GM12892 (cell line): Measurements from ENCODE around the gene PDE10A.

Source experiments
- DNase-seq: peaks from one replicate; pipeline ENCODE4 v3.0.0; 2011; ENCODE audit not compliant: insufficient read length
- FAIRE-seq: peaks from 2 replicates; lab custom pipeline; 2011; peaks lifted over from hg19 to GRCh38; lab: Jason Lieb, UNC
- POLR2A ChIP-seq: IDR thresholded peaks from 2 replicates; pipeline ENCODE4 v1.6.1; 2011; ENCODE audit warnings: low read depth, low read length, control low read depth
- POLR2AphosphoS5 ChIP-seq: IDR thresholded peaks from 2 replicates; pipeline ENCODE4 v1.6.1; 2011; ENCODE audit warnings: low read depth, low read length, control low read depth
- TAF1 ChIP-seq: IDR thresholded peaks from 2 replicates; pipeline ENCODE4 v1.6.1; 2011; ENCODE audit warnings: low read depth, mild to moderate bottlenecking, control low read depth, low read length, borderline replicate concordance

Gene PDE10A

DNA sequence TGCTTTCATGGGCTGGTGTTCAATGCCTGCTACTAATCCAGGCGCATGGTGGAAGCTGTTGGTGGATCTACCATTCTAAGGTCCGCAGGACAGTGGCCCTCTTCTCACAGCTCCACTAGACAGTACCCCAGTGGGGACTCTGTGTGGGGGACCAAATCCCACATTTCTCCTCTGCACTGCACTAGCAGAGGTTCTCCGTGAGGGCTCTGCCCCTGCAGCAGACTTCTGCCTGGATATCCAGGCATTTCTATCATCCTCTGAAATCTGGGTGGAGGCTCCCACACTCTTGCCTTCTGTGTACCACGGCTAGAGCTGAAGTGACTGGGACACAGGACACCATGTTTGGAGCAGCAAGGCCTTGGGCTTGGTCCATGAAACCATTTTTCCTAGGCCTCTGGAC lies 219.6 kb downstream of the PDE10A start:
- no peak for TF ChIP-seq POLR2AphosphoS5
- TF ChIP-seq POLR2A, result no peak
- no peak for TF ChIP-seq TAF1
- no peak for FAIRE-seq
- DNase-seq, result no peak

DNA sequence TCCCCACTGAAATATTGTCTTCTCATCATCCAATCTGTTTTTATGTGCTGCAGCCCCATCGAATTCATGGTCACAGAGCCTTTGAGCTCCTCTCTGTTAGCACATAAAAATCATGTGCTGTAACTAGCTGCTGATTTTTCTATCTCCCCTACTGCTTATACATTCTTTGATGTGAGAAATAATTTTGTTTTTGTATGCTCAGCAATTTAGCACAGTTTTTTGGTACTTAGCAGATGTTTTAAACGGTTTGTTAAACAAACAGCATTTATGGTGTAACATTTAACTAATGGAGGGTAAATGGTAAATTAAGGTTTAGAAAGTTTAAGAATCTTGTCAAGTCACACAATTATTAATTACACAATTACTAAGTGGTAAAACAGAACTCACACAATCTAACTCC lies 221.9 kb downstream of the PDE10A start:
- FAIRE-seq, result no peak
- no peak for DNase-seq
- TF ChIP-seq POLR2AphosphoS5 (no peak), TAF1 (no peak)

DNA sequence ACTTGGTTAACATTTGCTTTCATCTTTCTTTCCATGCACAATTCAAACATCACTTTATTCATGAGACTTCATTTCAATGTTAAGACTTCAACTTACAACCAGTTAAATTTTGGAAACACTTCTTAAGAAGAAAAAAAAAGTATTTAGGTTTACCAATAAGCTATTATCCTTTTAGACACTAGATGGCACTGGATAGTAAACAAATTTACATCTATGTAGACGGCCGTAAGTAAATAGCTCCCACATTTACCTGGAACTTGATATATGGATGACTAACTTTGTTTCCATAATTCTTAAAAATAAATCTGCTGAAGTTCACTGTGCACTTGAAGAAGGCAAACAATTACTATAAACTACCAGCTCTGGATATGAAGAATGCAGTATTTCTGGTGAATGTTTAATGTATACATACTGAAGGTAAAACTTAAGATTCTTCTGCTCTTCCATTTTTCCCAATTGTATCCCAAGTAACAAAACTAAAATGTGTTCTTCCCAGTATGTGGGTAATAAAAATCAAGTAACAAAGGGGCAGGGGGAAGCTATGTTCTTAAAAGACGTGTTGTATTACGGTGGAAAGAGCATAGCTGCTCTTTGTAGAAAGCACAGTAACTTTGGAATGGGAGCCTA lies 223.0 kb downstream of the PDE10A start:
- TF ChIP-seq POLR2A (no peak), TAF1 (no peak)
- peak; percentile 57 for FAIRE-seq
- DNase-seq, result no peak

DNA sequence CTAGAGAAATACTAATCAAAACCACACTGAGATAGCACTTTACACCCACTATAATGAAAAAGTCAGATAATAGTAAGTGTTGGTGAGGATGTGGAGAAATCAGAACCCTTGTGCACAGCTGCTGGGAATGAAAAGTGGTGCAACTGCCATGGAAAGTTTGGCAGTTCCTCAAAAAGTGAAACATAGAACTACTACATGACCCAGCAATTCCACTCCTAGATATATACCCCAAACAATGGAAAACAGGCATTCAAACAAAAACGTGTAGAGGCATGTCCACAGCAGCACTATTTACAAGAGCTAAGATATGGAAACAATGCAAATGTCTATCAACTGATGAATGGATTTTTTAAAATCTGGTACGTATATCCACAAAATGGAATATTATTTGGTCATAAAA lies 236.1 kb downstream of the PDE10A start:
- TF ChIP-seq TAF1 (no peak), POLR2A (no peak), POLR2AphosphoS5 (no peak)
- DNase-seq (no peak), FAIRE-seq (no peak)

DNA sequence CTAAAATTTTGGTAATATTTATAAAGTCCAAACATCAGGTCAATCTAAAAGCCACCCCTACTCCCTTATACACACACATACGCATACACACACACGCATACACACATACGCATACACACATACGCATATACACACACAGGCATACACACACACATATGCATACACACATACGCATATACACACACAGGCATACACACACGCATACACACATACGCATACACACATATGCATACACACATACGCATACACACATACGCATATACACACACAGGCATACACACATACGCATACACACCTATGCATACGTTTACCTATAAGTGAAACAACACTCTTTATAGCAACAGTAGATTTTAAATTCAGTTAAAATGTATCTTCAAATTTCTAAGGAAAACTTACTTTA lies 240.8 kb downstream of the PDE10A start:
- TF ChIP-seq TAF1, result no peak
- TF ChIP-seq POLR2AphosphoS5, result no peak
- no peak for TF ChIP-seq POLR2A
- no peak for DNase-seq
- FAIRE-seq, result peak; percentile 36

DNA sequence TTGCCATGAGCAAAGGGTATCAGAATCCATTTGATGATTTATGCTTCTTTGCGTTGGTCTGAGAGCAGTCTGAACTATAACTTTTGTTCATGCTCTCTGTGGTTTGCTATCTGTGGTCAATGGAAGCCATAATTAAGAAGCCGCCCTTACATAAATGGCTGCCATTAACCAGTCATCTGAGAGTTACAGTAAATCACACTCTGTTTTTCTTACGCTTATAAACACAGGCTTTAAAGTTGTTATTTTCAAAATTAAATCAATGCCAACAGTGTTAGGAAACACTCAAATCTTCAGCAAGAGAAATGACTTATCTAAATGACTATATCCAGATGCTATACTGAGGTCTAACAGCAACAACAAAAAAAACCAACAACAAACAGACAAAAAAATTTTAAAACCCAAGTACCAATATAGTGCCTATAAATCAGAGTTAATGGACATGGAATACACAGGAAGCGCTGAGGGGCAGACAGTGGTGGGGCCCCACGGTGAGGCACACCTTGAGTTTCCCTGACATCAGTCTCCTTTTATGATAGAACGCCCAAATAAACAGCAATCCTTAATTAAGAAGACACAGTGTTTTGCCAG lies 245.7 kb downstream of the PDE10A start:
- TF ChIP-seq POLR2AphosphoS5, result no peak
- TF ChIP-seq TAF1, result no peak
- TF ChIP-seq POLR2A, result no peak
- no peak for DNase-seq
- FAIRE-seq, result no peak

DNA sequence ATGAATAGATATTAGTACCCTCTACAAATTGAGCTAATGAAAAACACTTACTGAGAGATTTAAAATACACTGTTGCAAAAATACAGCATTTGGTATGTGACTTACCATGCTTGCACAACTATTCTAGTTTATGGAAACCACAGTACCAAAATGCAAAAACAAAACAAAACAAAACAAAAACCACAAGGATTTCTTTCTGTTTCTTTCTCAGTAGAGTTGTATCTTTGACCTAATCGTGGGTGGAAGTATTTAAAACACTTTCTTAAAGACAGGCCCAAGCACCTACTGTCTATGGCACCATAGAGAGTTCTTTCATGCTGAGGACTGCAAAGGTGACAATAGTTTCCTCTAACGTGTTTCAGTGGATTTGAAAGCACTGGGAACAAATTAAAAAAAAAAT lies 258.3 kb downstream of the PDE10A start:
- TF ChIP-seq TAF1, result no peak
- no peak for TF ChIP-seq POLR2A
- no peak for TF ChIP-seq POLR2AphosphoS5
- DNase-seq (no peak), FAIRE-seq (no peak)

DNA sequence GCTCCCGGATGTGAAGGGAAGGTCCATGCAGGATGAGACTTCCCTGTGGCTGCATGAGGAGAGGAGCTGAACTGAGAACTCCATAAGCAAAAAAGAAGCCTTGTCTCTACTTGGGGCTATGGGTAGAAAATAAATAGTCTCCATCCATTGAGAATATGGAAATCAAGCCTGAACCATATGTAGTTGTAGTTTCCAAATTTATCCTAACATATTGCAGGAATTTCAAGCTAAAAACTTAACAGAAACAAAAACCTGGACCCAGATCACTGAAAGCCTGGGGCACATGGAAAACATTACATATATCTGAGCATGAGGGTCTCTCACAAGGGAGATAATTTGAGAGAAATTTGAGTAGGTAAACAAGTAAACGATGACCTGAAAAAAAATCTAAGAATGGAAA lies 258.7 kb downstream of the PDE10A start:
- DNase-seq (no peak), FAIRE-seq (no peak)
- TF ChIP-seq POLR2A, result no peak
- TF ChIP-seq TAF1, result no peak
- TF ChIP-seq POLR2AphosphoS5, result no peak

DNA sequence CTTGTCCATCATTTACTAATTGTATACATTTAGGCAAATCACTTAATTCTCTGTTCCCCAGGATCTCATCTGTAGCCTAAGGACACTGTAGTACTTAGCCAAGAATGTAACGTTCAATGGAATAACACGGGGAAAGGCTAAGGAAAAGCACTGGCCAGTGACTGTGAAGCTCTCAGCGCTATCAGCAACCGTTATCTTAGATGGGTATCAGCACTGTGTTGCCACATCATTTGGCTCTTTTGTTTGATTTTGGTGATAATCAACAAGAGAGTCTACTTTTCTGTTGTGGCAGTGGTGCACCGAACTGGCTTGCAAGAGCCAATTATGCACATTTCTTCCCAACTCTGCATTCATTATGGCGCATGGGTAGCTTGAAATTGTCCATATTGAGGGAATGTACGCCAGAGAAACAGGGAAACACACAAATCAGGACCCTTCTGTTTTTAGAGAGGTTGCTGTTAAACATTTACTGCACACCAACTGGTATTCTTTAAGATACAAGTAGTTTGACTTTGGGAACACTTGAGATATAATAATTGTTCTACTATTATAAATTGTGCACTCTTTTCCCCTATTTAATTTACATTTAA lies 259.9 kb downstream of the PDE10A start:
- FAIRE-seq (no peak), DNase-seq (no peak)
- TF ChIP-seq POLR2A (no peak), TAF1 (no peak), POLR2AphosphoS5 (no peak)

DNA sequence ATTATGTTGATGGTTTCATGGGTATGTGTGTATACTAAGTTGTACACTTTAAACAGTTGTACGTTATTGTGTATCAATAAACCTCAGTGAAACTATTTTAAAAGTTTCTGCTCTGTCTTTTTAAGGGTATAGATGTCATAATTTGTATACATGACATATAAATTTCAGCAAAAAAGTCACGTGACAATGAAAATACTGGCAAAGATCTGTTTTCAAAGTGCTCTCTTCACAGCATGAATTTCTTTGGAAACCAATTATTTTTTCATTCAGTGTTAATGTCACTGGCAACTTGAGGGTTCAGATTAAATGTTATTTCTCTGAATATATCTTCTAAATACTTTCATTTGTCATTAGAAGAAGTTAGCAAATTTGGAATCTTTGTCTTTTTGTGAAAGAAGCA lies 261.9 kb downstream of the PDE10A start:
- DNase-seq (no peak), FAIRE-seq (no peak)
- TF ChIP-seq POLR2AphosphoS5 (no peak), TAF1 (no peak), POLR2A (no peak)

DNA sequence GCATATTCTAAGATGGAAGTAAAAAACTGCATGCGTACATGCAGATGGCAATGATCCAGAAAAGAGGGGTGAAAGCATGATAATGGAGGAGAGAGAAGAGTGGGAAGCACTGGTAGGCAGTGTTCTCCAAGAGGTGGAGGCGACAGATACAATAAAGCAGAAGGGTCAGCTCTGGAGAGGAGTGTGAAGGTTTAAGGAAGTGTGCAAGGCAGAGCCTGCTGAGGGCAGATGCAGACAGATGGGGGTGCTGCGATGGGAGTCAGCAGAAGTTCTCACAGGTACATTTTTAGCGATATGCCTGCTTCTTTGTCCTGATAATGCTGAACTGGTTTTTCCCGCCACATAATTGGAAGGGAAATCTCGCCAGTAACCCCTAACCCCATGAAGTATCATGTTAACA lies 272.6 kb downstream of the PDE10A start:
- FAIRE-seq, result no peak
- TF ChIP-seq TAF1 (no peak), POLR2A (no peak), POLR2AphosphoS5 (no peak)

DNA sequence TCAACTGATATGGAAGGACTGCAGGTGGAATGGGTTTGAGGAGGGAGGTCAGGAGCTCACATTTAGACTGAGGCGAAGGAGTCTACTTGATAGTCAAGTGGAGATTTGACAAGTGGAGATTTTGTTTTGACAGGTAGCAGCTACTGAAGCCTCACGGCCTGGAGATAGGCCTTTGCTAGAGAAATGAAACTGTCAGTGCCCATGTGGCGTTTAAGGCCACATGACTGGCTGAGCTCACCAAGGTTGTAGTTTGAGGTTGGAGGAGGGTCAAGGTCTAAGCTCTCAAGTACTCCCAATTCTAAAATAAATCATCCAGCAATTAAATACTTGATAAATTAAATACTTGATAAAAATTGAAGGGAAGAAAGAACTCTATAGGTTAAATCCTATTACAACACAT lies 273.5 kb downstream of the PDE10A start:
- FAIRE-seq (no peak), DNase-seq (no peak)
- TF ChIP-seq TAF1 (no peak), POLR2AphosphoS5 (no peak), POLR2A (no peak)

More for the DNA sequence above, 272.6 kb downstream of the PDE10A start:
- no peak for DNase-seq

DNA sequence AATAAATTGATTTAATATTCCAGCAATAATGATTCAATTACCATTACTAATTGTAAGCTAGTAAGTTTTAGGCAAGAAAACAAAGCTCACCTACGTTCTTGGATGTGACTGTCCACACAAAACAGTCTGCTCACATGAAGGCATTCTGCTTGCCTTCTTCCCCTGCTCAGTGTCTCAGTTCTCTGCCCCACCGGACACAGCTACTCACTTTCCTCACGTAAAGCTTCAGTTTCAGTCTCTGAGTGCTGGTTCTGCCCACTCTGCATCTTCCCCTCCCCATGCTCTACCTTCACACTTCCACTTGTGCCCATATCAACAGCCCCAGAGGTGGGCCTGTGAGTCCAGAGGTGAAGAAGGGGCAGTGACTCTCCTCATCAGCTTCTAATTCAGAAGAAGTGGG lies 279.7 kb downstream of the PDE10A start:
- FAIRE-seq (no peak), DNase-seq (no peak)
- TF ChIP-seq TAF1, result no peak

DNA sequence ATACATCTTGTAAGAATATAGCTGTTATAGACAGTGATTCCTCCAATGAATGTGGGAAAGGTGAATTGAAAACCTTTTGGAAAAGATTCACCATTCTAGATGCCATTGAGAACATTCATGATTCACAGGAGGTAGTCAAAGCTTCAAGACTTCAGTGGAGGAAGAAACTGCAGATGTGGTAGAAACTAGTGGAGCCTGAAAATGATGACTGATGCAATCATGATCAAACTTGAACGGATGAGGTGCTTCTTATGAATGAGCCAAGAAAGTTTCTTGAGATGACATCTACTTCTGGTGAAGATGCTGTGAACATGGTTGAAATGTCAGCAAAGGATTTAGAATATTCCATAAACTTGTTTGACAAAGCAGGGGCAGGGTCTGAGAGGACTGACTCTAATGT lies 286.9 kb downstream of the PDE10A start:
- no peak for FAIRE-seq
- DNase-seq, result no peak
- TF ChIP-seq POLR2AphosphoS5, result no peak
- TF ChIP-seq TAF1, result no peak
- TF ChIP-seq POLR2A, result no peak
